ENCODE data around the gene ADAMTSL3. TPM values are rescaled to one million over a fixed set of nuclear protein-coding genes. Genes with fewer than 3 reads are reported as not detected.

Gene ADAMTSL3
- total RNA-seq, 3 donors from 2014 or later = 2.2 to 52.1 (median 4.1) TPM

GRCh38 chr15:83709241-83709640 lies 55.3 kb downstream of the ADAMTSL3 start:
- ATAC-seq (no peak), DNase-seq (no peak)
- Histone ChIP-seq H3K4me1 (ENCODE audit: low read depth) (no peaks in the 10 kb centered on the region), H3K4me3 (no peak overlapping the region), H3K9me3 (no peaks in the 10 kb centered on the region), H3K36me3 (ENCODE audit: low read depth) (no peaks in the 10 kb centered on the region)
- TF ChIP-seq CTCF (IDR thresholded peaks at IDR 0.05) = no peak
- intact Hi-C loops (cut with DNase I, micrococcal nuclease) = no loop called here

- H3K36me3 ChIP-seq (ENCODE audit: low read depth) = no peaks in the 10 kb centered on the region
- DNase-seq (no peak), ATAC-seq (no peak)
- no peak for TF ChIP-seq CTCF (IDR thresholded peaks at IDR 0.05)
- intact Hi-C loops (cut with DNase I, micrococcal nuclease) = no loop called here
- no peaks in the 10 kb centered on the region for H3K9me3 ChIP-seq
- no peaks in the 10 kb centered on the region for H3K4me1 ChIP-seq (ENCODE audit: low read depth)
- no peak overlapping the region for H3K4me3 ChIP-seq
Observed at GRCh38 chr15:83709811-83710210, 55.9 kb downstream of the ADAMTSL3 start.

DNA sequence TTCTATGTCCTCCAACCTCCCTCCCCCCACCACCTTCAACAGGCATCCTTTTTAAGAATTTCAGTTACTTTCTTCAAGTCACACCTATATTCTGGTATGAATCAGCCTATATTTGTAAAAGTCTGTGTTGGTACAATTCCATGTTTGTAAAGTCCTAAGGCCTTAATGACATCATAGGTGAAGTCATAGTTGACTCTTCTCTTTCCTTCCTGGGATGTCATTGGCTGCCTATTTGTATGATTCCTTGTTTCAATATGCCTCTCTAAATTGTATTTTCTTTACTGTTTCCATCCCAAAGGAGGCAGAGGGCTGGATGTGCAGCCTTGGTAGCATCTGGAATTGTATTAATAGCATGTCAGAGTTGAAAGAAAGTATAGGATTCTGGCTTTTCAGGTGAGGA lies 56.5 kb downstream of the ADAMTSL3 start:
- Histone ChIP-seq H3K9me3 (no peaks in the 10 kb centered on the region), H3K4me3 (no peak overlapping the region), H3K36me3 (ENCODE audit: low read depth) (no peaks in the 10 kb centered on the region), H3K4me1 (ENCODE audit: low read depth) (no peaks in the 10 kb centered on the region)
- no peak for ATAC-seq
- TF ChIP-seq CTCF (IDR thresholded peaks at IDR 0.05) = no peak
- no peak for DNase-seq
- intact Hi-C loops (cut with DNase I, micrococcal nuclease) = no loop called here

GRCh38 chr15:83711236-83711635 lies 57.3 kb downstream of the ADAMTSL3 start:
- intact Hi-C loops (cut with DNase I, micrococcal nuclease) = no loop called here
- DNase-seq (no peak), ATAC-seq (no peak)
- no peak for TF ChIP-seq CTCF (IDR thresholded peaks at IDR 0.05)
- Histone ChIP-seq H3K4me1 (ENCODE audit: low read depth) (no peaks in the 10 kb centered on the region), H3K9me3 (no peaks in the 10 kb centered on the region), H3K4me3 (no peak overlapping the region), H3K36me3 (ENCODE audit: low read depth) (no peaks in the 10 kb centered on the region)

GRCh38 chr15:83713242-83713641 lies 59.3 kb downstream of the ADAMTSL3 start:
- TF ChIP-seq CTCF (IDR thresholded peaks at IDR 0.05) = no peak
- intact Hi-C loops (cut with DNase I, micrococcal nuclease) = no loop called here

DNA sequence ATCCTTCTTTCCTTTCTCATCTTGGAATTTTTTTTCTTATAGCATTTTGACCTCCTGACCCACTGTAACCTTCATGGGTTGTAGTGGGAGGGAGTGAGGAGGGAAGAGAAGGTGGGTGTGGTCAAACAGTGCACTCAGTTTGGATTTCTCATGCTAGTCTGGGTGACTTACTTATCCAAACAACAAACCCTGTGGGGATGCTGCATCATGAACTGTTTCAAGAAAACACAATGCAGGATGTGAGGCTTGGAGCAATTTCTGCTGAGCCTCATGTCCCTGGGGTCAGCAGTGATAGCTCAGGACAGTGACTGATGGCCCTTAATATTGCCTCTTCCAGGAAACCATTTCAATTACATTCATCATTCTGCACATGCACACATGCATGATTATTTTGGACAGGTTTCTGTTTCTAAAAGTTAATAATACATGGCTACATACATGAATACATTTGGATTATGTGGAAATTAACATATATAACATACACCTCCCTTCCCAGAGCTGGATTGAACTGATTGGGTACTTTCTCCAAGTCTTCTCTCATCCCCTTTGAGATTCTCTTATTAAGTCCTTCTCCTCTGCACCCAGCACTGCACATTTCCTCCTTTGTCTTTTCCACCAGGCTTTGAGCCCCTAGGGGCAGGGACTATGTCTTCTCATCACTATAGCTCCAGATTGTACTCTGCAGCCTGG lies 61.2 kb downstream of the ADAMTSL3 start:
- ATAC-seq (no peak), DNase-seq (no peak)
- no peaks in the 10 kb centered on the region for H3K4me1 ChIP-seq (ENCODE audit: low read depth)
- H3K9me3 ChIP-seq = no peaks in the 10 kb centered on the region
- H3K36me3 ChIP-seq (ENCODE audit: low read depth) = no peaks in the 10 kb centered on the region
- no peak overlapping the region for H3K4me3 ChIP-seq
- intact Hi-C loops (cut with DNase I, micrococcal nuclease) = no loop called here
- TF ChIP-seq CTCF (IDR thresholded peaks at IDR 0.05) = no peak

More at GRCh38 chr15:83713242-83713641, 59.3 kb downstream of the ADAMTSL3 start:
- no peak for DNase-seq
- Histone ChIP-seq H3K4me1 (ENCODE audit: low read depth) (no peaks in the 10 kb centered on the region), H3K36me3 (ENCODE audit: low read depth) (no peaks in the 10 kb centered on the region), H3K4me3 (no peak overlapping the region), H3K9me3 (no peaks in the 10 kb centered on the region)
- ATAC-seq = no peak
